Small intestine (tissue), 16 donors: ENCODE data around the gene DHPS. TPM values are rescaled to one million over a fixed set of nuclear protein-coding genes. Genes with fewer than 3 reads are reported as not detected.
A peak's percentile ranks its signal among the peaks of the same experiment; 100 is the strongest.
"Not testable (repeated sequence)": the region's sequence is repeated elsewhere in the genome, so short reads cannot be mapped to it uniquely, and the experiment has no call there.

ENCODE experiments used
- DNase-seq, 2 donors: peaks; one replicate each; pipeline versions ENCODE4 v3.0.0 to v3.0.0-alpha.2; 2013
- FAIRE-seq: peaks from 2 replicates; lab custom pipeline; 2012; peaks lifted over from hg19 to GRCh38; lab: Jason Lieb, UNC
- H3K27ac ChIP-seq, 3 donors: one replicate each; pipeline ENCODE4 v1.5.1; 2013; ENCODE audit warnings: low read length in 2 of 3, mild to moderate bottlenecking in 2 of 3, control low read depth in 1 of 3, inconsistent platforms in 1 of 3, low read depth in 1 of 3, moderate library complexity in 1 of 3
- H3K27me3 ChIP-seq, 3 donors: one replicate each; pipeline ENCODE4 v1.6.1; 2013; ENCODE audit warnings: low read length in 3 of 3, inconsistent platforms in 1 of 3; ENCODE audit not compliant: control insufficient read depth in 3 of 3, insufficient read depth in 3 of 3
- H3K36me3 ChIP-seq, 3 donors: one replicate each; pipeline ENCODE4 v1.6.1; 2013; ENCODE audit warnings: low read length in 3 of 3, inconsistent platforms in 1 of 3, low read depth in 1 of 3, mild to moderate bottlenecking in 1 of 3, moderate library complexity in 1 of 3; ENCODE audit not compliant: control insufficient read depth in 3 of 3, insufficient read depth in 2 of 3
- H3K4me1 ChIP-seq, 3 donors: one replicate each; pipeline ENCODE4 v1.6.1; 2013; ENCODE audit warnings: low read length in 2 of 3, inconsistent platforms in 1 of 3, low read depth in 1 of 3, mild to moderate bottlenecking in 1 of 3, moderate library complexity in 1 of 3; ENCODE audit not compliant: control insufficient read depth in 3 of 3, insufficient read depth in 2 of 3
- H3K4me3 ChIP-seq, 3 donors: one replicate each; pipeline ENCODE4 v1.5.1; 2013; ENCODE audit warnings: low read length in 3 of 3, control low read depth in 1 of 3, inconsistent platforms in 1 of 3, low read depth in 1 of 3, mild to moderate bottlenecking in 1 of 3, moderate library complexity in 1 of 3
- H3K9me3 ChIP-seq, 2 donors: one replicate each; pipeline ENCODE4 v1.6.1; 2013; ENCODE audit warnings: low read depth in 1 of 2, low read length in 1 of 2; ENCODE audit not compliant: control insufficient read depth in 2 of 2, insufficient read depth in 1 of 2
- WGBS, 3 donors: extraction: QIAGEN DNeasy Blood & Tissue Kit; methylation state at CpG; one replicate each; pipeline ENCODE4 v1.1.7; 2013; 5-methylcytosine and 5-hydroxymethylcytosine counted together
- long read RNA-seq, 10 donors: transcript quantifications; one replicate each; lab custom pipeline, GENCODE V29; 2026
- polyA plus RNA-seq, 4 donors: library from polyadenylated mRNA; stranded (reverse) in 3 of 4; unstranded in 1 of 4; fragments of 200-250 nt in 3 of 4; fragments of 120-200 nt in 1 of 4; gene quantifications; one replicate each; pipeline versions ENCODE4 v1.2.1 to v1.2.3, GENCODE V29; 2013
- donor health status: healthy with polysubstance abuse.
- donor health status: control.
- donor health status: control.
- donor health status: Bipolar disorder and iron deficiency.
- donor health status: healthy.

DHPS gene
- 10 to 100 TPM; 61.5 to 96.9 (median 66.8) TPM for polyA plus RNA-seq
- long read RNA-seq, donor 1, result 0 reads
- long read RNA-seq, donor 2, transcript DHPS-201 (9 exons, 1,363 nt), result major isoform, 6 of 10 reads
- long read RNA-seq, donor 2, partial matches to known transcripts, result 0 of 10 reads
- long read RNA-seq, donor 2, other reads (novel, unspliced or antisense), result 0 of 10 reads
- long read RNA-seq, donor 3, transcript DHPS-201 (9 exons, 1,363 nt), result major isoform, 16 of 25 reads
- long read RNA-seq, donor 3, transcript DHPS-218 (2 exons, 1,085 nt), result minor isoform, 6 of 25 reads
- long read RNA-seq, donor 3, partial matches to known transcripts, result 0 of 25 reads
- long read RNA-seq, donor 3, other reads (novel, unspliced or antisense), result 0 of 25 reads
- long read RNA-seq, donor 4, partial matches to known transcripts, result 0 of 1 reads
- long read RNA-seq, donor 4, other reads (novel, unspliced or antisense), result 0 of 1 reads
- long read RNA-seq, donor 5, transcript DHPS-201 (9 exons, 1,363 nt), result major isoform, 5 of 11 reads
- long read RNA-seq, donor 5, partial matches to known transcripts, result 0 of 11 reads
- long read RNA-seq, donor 5, other reads (novel, unspliced or antisense), result 0 of 11 reads
- long read RNA-seq, donor 6, transcript DHPS-201 (9 exons, 1,363 nt), result major isoform, 33 of 46 reads
- long read RNA-seq, donor 6, transcript DHPS-221 (8 exons, 1,176 nt), result minor isoform, 7 of 46 reads
- long read RNA-seq, donor 6, partial matches to known transcripts, result 0 of 46 reads
- long read RNA-seq, donor 6, other reads (novel, unspliced or antisense), result 0 of 46 reads
- long read RNA-seq, donor 7, transcript DHPS-201 (9 exons, 1,363 nt), result major isoform, 19 of 30 reads
- long read RNA-seq, donor 7, transcript DHPS-218 (2 exons, 1,085 nt), result minor isoform, 7 of 30 reads
- long read RNA-seq, donor 7, partial matches to known transcripts, result 0 of 30 reads
- long read RNA-seq, donor 7, other reads (novel, unspliced or antisense), result 0 of 30 reads
- long read RNA-seq, donor 8, partial matches to known transcripts, result 0 of 1 reads
- long read RNA-seq, donor 8, other reads (novel, unspliced or antisense), result 0 of 1 reads
- long read RNA-seq, donor 9, partial matches to known transcripts, result 0 of 8 reads
- long read RNA-seq, donor 9, other reads (novel, unspliced or antisense), result 0 of 8 reads
- long read RNA-seq, donor 10, transcript DHPS-221 (8 exons, 1,176 nt), result minor isoform, 6 of 38 reads
- long read RNA-seq, donor 10, transcript DHPS-218 (2 exons, 1,085 nt), result minor isoform, 5 of 38 reads
- long read RNA-seq, donor 10, transcript DHPS-201 (9 exons, 1,363 nt), result major isoform, 24 of 38 reads
- long read RNA-seq, donor 10, partial matches to known transcripts, result 0 of 38 reads
- long read RNA-seq, donor 10, other reads (novel, unspliced or antisense), result 0 of 38 reads

- H3K4me1 ChIP-seq, result no peaks in the 10 kb centered on the region
- WGBS, 3 donors, result 0 to 1% (median 0%) methylated on average over 65 to 68 of the region's 68 CpGs
- H3K36me3 ChIP-seq, result peaks cover 4 to 40% (median 10%) of the 10 kb centered on the region in 3 donors
- no peaks in the 10 kb centered on the region for H3K9me3 ChIP-seq
- DNase-seq, result peak; percentile 97 to 98
- H3K27me3 ChIP-seq, result no peaks in the 10 kb centered on the region
- H3K27ac ChIP-seq, result peak within 1 kb of the TSS; percentile 94 to 99 (median 98)
- H3K4me3 ChIP-seq, result peak within 1 kb of the TSS; percentile 85 to 93 (median 87)
- no peak for FAIRE-seq
Measured at GRCh38 chr19:12681074-12681987, at the start of gene DHPS. DHPS (minus strand) TSS chr19:12681880; CDS start chr19:12681766, 114 bp downstream.

- Histone ChIP-seq H3K9me3 (no peaks in the 10 kb centered on the region), H3K4me3 (no peak overlapping the region), H3K36me3 (peaks cover 6 to 61% (median 12%) of the 10 kb centered on the region in 3 donors), H3K4me1 (peaks cover 0 to 20% (median 3%) of the 10 kb centered on the region in 3 donors), H3K27ac (no peak overlapping the region), H3K27me3 (no peaks in the 10 kb centered on the region)
- DNase-seq, result no peak
- whole genome bisulfite sequencing, 3 donors, result 90 to 94% (median 91%) methylated on average over 22 to 24 of the region's 24 CpGs
- no peak for FAIRE-seq
Measured at GRCh38 chr19:12731337-12731736, 49.7 kb upstream of the DHPS start.

GRCh38 chr19:12730064-12730463 lies 48.4 kb upstream of the DHPS start:
- Histone ChIP-seq H3K4me1 (peaks cover 0 to 16% (median 3%) of the 10 kb centered on the region in 3 donors), H3K9me3 (no peaks in the 10 kb centered on the region), H3K27ac (no peak overlapping the region), H3K4me3 (no peak overlapping the region), H3K36me3 (peaks cover 6 to 61% (median 12%) of the 10 kb centered on the region in 3 donors), H3K27me3 (no peaks in the 10 kb centered on the region)
- no peak for FAIRE-seq
- DNase-seq, result no peak
- 76 to 85% (median 77%) methylated on average over 3 of the region's 3 CpGs for WGBS, 3 donors

GRCh38 chr19:12727745-12728433 lies 46.2 kb upstream of the DHPS start:
- Histone ChIP-seq H3K9me3 (no peaks in the 10 kb centered on the region), H3K4me1 (peaks cover 0 to 17% (median 0%) of the 10 kb centered on the region in 3 donors), H3K36me3 (peaks cover 6 to 57% (median 12%) of the 10 kb centered on the region in 3 donors), H3K27me3 (no peaks in the 10 kb centered on the region), H3K4me3 (no peak overlapping the region), H3K27ac (no peak overlapping the region)
- DNase-seq, result no peak
- 94 to 96% (median 94%) methylated on average over 9 of the region's 9 CpGs for WGBS, 3 donors
- no peak for FAIRE-seq

GRCh38 chr19:12726988-12727316 lies 45.3 kb upstream of the DHPS start:
- no peak overlapping the region for H3K27ac ChIP-seq
- no peaks in the 10 kb centered on the region for H3K9me3 ChIP-seq
- H3K4me3 ChIP-seq, result no peak overlapping the region
- peaks cover 6 to 48% (median 12%) of the 10 kb centered on the region in 3 donors for H3K36me3 ChIP-seq
- no peak for FAIRE-seq
- no peak for DNase-seq
- peaks cover 0 to 10% (median 0%) of the 10 kb centered on the region in 3 donors for H3K4me1 ChIP-seq
- H3K27me3 ChIP-seq, result no peaks in the 10 kb centered on the region
- WGBS, 3 donors, result 82 to 92% (median 91%) methylated on average over 2 of the region's 2 CpGs

GRCh38 chr19:12725612-12726011 lies 43.9 kb upstream of the DHPS start:
- not testable (repeated sequence) for H3K27me3 ChIP-seq, DNase-seq, H3K4me1 ChIP-seq, FAIRE-seq, H3K27ac ChIP-seq, H3K9me3 ChIP-seq, H3K4me3 ChIP-seq
- WGBS, 3 donors, result 88 to 94% (median 94%) methylated on average over 10 of the region's 10 CpGs
- H3K36me3 ChIP-seq, result peaks cover 6 to 36% (median 10%) of the 10 kb centered on the region in 3 donors
